GM19438 (cell line): ENCODE measurements around the gene DPEP3.
"Not testable (repeated sequence)": the region's sequence is repeated elsewhere in the genome, so short reads cannot be mapped to it uniquely, and the experiment has no call there.

ENCODE experiments used
- ATAC-seq: cut with Tn5 transposase; IDR thresholded peaks from one replicate; pipeline ENCODE4 v1.9.1; 2021; ENCODE audit warnings: low read depth; ENCODE audit not compliant: unreplicated experiment

Gene DPEP3

GRCh38 chr16:67995423-67995822 lies 15.1 kb upstream of the DPEP3 start:
- no peak for ATAC-seq

- ATAC-seq: peak; percentile 15
Measured at GRCh38 chr16:67994040-67994408, 13.7 kb upstream of the DPEP3 start.

- peak; percentile 69 for ATAC-seq
Measured at GRCh38 chr16:67993207-67994039, 13.1 kb upstream of the DPEP3 start.

DNA sequence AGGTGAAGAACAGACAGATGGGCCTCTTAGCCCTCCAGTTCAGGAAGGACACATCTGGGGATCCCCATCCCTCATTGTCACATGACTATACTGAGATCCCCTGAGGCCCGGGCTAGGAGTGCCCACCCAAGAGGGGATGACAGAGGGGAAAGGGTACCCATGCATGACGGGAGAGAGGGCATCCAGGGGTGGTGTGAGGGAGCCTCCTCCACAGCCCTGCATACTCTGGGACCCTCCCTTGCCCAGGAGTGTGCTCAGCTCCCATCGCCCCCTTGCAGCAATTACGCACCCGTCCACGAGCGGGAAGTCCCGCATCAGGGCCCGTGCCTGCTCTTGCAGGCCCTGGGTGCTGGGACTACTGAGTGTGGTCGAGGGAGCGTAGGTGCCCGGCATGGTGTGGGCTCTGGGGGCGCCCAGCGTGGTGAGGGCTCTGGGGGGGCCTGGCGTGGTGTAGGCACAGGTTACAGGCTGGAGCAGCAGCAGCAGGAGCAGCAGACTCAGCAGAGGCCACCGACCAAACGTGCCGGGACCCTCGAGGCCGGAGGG lies 12.4 kb upstream of the DPEP3 start:
- no peak for ATAC-seq

- ATAC-seq: no peak
Measured at GRCh38 chr16:67990018-67990386, 9.7 kb upstream of the DPEP3 start.

GRCh38 chr16:67989322-67990017 lies 9.2 kb upstream of the DPEP3 start:
- ATAC-seq: no peak

DNA sequence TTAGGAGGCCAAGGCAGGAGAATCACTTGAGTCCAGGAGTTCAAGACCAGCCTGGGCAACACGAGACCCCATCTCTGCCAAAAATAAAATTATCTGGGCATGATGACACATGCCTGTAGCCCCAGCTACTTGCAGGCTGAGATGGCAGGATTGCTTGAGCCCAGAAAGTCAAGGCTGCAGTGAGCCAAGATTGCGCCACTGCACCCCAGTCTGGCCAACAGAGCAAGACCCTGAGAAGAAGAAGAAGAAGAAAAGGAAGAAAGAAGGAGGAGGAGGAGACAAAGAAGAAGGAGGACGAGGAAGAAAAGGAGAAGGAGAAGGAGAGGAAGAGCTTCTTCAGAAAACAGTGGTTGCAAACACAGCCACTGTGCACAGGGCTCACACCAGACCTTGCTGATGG lies 8.4 kb upstream of the DPEP3 start:
- ATAC-seq: no peak

DNA sequence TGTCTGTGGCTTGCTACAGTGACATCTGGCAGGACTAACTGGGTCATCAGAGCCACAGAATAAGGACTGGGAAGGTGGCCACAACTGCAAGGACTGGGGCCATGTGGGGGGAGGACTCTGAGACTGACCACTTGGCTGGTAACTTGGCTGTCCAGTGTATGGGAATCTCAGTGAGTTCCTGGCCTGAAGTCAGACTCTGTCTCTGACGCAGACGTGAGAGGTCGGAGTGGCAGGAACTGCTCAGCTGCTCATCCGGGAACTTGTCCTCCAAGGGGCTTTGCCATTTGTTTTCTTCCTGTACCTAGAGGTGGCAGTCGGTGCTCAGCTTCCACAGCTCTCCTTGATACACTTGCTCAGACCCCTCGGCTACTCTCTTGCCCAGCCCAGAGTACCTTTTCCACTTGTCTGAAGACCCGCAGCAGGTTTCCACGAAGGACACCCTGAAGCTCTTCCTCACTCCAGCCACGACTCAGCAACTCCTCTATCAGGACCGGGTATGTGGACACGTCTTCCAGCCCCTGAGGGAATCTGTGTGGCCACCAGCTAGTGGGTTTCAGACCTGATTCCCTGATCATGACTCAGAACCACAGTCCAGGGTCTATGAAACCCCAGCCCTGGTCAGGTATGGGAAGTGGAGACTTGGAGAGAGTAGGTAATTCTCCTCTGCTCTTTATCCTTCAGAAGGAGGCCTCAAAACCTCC lies 7.3 kb upstream of the DPEP3 start:
- ATAC-seq: no peak

DNA sequence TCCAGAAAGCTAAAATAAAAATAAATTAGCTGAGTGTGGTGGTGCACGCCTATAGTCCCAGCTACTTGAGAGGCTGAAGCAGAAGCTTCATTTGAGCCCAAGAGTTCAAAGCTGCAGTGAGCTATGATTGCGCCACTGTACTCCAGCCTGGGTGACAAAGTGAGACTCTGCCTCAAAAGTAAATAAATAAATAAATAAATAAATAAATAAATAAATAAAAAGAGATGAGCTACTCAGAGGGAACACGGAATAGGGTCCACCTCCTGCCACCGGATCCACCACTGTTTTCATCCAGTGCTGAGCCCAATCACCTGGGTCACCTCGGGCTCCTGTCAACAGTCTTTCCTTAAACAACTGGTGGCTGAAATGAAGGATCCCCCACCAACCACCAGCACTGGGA lies 6.7 kb upstream of the DPEP3 start:
- ATAC-seq: no peak

GRCh38 chr16:67982011-67982696 lies 1.9 kb upstream of the DPEP3 start:
- ATAC-seq: no peak

- ATAC-seq: no peak
Measured at GRCh38 chr16:67977469-67978227, 2.7 kb downstream of the DPEP3 start.

GRCh38 chr16:67977005-67977404 lies 3.3 kb downstream of the DPEP3 start:
- ATAC-seq: no peak

- no peak for ATAC-seq
Measured at GRCh38 chr16:67976205-67976604, 4.1 kb downstream of the DPEP3 start.

DNA sequence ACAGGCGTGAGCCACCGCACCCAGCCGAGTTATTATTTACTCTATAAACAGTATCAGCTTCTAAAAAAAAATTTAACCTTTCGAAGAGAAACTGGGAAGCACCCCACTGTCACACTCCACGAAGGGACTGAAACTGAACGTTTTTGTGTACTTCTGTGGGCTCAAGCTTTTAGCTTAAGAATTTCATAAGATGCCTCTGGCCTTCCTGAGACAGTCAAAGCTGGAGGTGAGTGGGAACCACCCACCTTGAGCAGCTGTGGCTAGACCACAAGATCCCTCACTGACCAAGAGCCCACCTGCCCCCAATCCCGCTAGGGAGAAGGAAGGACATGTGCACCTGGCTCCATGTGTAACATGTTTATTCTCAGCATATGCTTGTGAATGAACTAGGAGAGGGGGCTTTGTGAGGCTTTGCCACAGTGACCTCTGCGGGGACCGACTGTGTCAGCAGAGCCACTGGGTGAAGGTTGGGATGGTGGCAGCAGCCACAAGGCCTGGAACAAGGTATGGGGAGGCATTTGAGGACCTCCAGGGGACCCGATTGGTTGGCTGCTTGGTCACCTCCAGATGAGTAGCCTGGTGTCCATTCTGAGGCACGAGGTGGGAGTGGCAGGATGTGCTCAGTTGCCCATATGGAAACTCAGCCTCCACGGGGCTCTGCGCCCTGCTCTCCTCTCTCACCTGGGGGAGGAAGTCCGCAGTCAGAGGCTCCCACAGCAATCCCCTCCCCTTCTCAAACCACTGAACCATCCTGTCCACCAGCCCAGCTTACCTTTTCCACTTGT lies 4.8 kb downstream of the DPEP3 start:
- ATAC-seq: no peak

- not testable (repeated sequence) for ATAC-seq
Measured at GRCh38 chr16:67972285-67972684, 8.0 kb downstream of the DPEP3 start.

DNA sequence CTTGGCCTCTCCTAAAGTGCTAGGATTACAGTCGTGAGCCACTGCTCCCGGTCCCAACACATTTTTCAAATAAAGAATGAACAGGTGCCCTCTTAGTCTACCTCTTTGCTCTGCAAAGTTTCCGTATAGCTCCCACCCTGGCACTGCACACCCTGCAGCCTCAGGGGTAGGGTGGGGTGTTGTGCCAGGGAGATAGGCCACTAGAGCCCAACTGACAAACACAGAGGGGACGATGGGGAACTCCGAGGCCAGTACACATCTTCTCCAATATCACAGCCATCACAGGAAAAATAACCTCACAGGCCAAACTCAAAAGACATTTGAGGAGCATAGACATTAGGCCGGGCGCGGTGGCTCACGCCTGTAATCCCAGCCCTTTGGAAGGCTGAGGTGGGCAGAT lies 9.2 kb downstream of the DPEP3 start:
- no peak for ATAC-seq

- no peak for ATAC-seq
Measured at GRCh38 chr16:67969254-67970039, 10.9 kb downstream of the DPEP3 start.
